Kidney (tissue), 2 donors: Measurements from ENCODE around the gene GPR27. TPM values are rescaled to one million over a fixed set of nuclear protein-coding genes. Genes with fewer than 3 reads are reported as not detected.

Source experiments
- polyA plus RNA-seq: library from polyadenylated mRNA; stranded (reverse); fragments of 350-450 nt; fragmentation: Illumina TruSeq; extraction: RNeasy Lipid Tissue Mini Kit (QIAGEN cat#74804); gene quantifications from one replicate; pipeline ENCODE4 v1.2.3, GENCODE V29; 2014; ENCODE audit warnings: low read depth, low replicate concordance; ENCODE audit not compliant: insufficient read depth
- total RNA-seq: library from RNA; stranded (reverse); fragmentation: NEBNext Ultra II Directional; extraction: Animal tissue kit (Norgen Biotek cat#: 25700); gene quantifications from one replicate; pipeline ENCODE4 v1.2.1, GENCODE V29; 2021
- donor health status: DM: yes; HTN: yes; CAD: no.

GPR27 gene
- total and polyA plus RNA-seq, 2 donors from 2014 or later, result 5.5 to 17.9 TPM

Other genes starting within 250 kb of the GPR27 start
- 87.2 TPM for gene FOXP1, start 170.1 kb upstream of the GPR27 start, total RNA-seq
- 6.7 TPM for gene FOXP1, start 170.1 kb upstream of the GPR27 start, polyA plus RNA-seq
- 37.1 TPM for gene EIF4E3, start 28.5 kb upstream of the GPR27 start, total RNA-seq
- gene EIF4E3, start 28.5 kb upstream of the GPR27 start, polyA plus RNA-seq, result 10.5 TPM
- gene PROK2, start 31.3 kb downstream of the GPR27 start, total RNA-seq, result 0.25 TPM
- not detected for gene PROK2, start 31.3 kb downstream of the GPR27 start, polyA plus RNA-seq